Vagina (tissue), 2 donors: ENCODE measurements around the gene CHD5.

ENCODE experiments used
- POLR2A ChIP-seq, 2 donors: fragments of 450-650 bp; IDR thresholded peaks; one replicate each; pipeline ENCODE4 v1.6.1; 2017; ENCODE audit warnings: antibody characterized with exemption in 2 of 2, mild to moderate bottlenecking in 2 of 2, moderate library complexity in 2 of 2
- TF ChIP-seq, protein P1 (sequence below), 3 experiments: fragments of 450-650 bp in 2 of 3; fragments of 200-600 bp in 1 of 3; sonication (generic) in 1 of 3; IDR thresholded peaks; one replicate each; pipeline ENCODE4 v1.5.1; 2017 to 2019; ENCODE audit warnings: antibody characterized with exemption in 3 of 3, mild to moderate bottlenecking in 2 of 3, moderate library complexity in 2 of 3

DNA sequence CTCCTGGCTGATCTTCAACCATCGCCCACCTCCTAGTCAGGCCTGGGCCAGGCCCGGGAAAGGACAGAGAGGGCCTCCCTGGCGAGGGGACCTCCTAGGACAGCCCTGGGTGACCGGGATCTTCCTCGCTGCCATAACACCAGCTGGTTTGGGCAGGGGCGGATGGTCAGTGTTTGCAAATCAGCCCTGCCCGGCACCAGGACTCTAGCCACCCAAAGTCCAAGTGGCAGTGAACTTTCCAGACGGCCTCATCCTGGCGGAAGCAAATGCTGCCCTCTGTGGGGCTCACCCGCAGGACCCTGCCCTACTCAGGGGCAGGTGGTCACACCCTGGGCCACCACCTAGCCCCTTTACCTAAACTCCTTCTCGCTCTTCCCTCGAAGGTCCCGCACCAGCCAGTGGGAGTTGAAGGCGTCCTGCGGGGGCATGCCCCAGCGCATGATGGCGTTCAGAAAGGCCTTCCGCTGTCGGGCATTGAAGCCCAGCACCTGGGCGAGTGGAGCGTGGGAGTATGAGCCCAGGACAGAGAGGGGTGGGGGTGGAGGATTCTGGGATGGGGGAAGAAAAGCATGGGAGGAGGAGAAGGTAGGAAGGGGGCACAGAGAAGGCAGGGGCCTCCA is 55.3 kb downstream of the CHD5 start:
- no peak for TF ChIP-seq POLR2A (IDR thresholded peaks at IDR 0.05)
- TF ChIP-seq, protein P1, sequence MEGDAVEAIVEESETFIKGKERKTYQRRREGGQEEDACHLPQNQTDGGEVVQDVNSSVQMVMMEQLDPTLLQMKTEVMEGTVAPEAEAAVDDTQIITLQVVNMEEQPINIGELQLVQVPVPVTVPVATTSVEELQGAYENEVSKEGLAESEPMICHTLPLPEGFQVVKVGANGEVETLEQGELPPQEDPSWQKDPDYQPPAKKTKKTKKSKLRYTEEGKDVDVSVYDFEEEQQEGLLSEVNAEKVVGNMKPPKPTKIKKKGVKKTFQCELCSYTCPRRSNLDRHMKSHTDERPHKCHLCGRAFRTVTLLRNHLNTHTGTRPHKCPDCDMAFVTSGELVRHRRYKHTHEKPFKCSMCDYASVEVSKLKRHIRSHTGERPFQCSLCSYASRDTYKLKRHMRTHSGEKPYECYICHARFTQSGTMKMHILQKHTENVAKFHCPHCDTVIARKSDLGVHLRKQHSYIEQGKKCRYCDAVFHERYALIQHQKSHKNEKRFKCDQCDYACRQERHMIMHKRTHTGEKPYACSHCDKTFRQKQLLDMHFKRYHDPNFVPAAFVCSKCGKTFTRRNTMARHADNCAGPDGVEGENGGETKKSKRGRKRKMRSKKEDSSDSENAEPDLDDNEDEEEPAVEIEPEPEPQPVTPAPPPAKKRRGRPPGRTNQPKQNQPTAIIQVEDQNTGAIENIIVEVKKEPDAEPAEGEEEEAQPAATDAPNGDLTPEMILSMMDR (IDR thresholded peaks at IDR 0.05), result no peak
